GM10248 (cell line): ENCODE data around the gene LPAR5.

Source experiments
- CTCF ChIA-PET: fragments of 300-600 bp; sonication (Branson Sonifier 250); formaldehyde crosslinking; extraction: SDS; loops from one replicate; lab custom pipeline; 2021; ENCODE audit warnings: antibody characterized with exemption; lab: Yijun Ruan, JAX
- POLR2A ChIA-PET: fragments of 350-650 bp; sonication (Branson Sonifier 250); formaldehyde crosslinking; extraction: SDS; loops from one replicate; lab custom pipeline; 2020; ENCODE audit warnings: antibody characterized with exemption; lab: Yijun Ruan, JAX
- DNase-seq: peaks from one replicate; pipeline ENCODE4 v3.0.0; 2012; ENCODE audit errors: extremely low spot score
- CTCF ChIP-seq: IDR thresholded peaks from 2 replicates; pipeline ENCODE4 v1.5.1; 2012; ENCODE audit warnings: mild to moderate bottlenecking, low read depth; ENCODE audit errors: extremely low read depth, missing control alignments, control extremely low read depth

LPAR5 gene

DNA sequence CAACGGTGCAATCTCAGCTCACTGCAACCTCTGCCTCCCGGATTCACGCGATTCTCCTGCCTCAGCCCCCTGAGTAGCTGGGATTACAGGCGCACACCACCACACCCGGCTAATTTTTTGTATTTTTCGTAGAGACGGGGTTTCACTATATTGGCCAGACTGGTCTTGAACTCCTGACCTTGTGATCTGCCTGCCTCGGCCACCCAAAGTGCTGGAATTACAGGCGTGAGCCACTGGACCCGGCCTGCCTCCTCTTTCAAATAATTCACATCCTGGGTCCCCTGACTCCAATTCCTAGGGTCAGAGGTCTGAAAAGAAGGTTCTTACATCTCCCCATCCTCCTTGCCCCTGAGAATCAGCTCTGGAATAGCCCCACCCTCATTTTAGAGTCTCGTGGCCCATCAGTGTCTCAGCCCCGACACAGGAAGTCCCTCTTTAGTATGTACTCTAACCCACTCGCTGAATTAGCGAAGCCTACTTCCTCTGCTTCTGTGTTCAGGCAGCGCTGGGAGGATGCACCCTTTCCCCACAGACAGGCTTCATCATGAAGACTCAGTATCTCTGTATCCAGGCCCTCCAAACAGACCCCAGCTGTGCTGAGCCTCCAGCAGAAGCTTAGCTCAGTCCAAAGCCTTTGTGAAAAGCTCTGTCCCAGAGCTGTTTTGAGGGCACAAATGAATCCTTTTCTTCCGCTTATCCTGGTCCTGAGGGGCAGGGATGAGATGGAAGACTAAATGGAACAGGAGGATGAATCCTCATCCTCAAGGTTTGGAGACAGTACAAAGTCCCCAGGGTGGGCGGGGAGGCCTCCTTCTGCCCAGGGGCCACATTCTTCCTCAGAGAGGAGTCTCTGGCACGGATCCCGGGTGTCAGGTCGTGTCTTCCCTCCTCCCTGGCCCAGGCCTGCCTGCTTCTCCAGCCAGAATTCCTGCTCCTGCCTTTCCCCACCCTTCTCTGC lies 3.5 kb downstream of the LPAR5 start:
- no peak for TF ChIP-seq CTCF
- POLR2A ChIA-PET, result interaction anchor here (1.0 to 2.0 kb wide), 5 partner anchors 8 to 235 kb away, joined by 3 to 5 read pairs (median 3); partner anchors contain the start of gene TPI1
- CTCF ChIA-PET, result interaction anchor here (1.0 to 7.5 kb wide), 6 partner anchors 11 to 204 kb away, joined by 3 to 57 read pairs (median 8); partner anchors contain the start of gene ACRBP
- peak; percentile 71 for DNase-seq

DNA sequence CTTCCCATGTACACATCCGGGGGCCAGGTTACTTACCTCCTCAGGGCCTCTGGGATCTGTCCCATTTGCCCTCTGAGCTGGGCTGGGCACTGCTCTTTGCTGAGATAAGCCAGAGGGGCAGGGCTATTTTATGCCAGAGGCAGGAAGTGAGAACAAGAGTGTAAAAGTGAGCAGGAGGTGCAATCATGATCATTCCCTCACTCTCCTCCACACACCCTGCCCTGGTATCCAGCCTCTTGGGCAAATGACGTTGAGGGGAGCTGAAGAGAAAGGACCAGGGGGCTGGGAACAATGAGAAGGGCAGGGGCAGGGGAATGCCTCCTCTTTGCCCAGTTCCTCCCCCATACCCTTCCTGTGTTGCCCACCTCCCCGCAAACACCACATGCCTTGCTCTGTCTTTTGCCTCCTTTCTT lies 4.2 kb downstream of the LPAR5 start:
- POLR2A ChIA-PET, result interaction anchor here (1.0 to 2.0 kb wide), 4 partner anchors 8 to 236 kb away, joined by 3 to 5 read pairs (median 3); partner anchors contain the start of gene TPI1
- no peak for DNase-seq
- CTCF ChIA-PET, result interaction anchor here (1.7 to 7.5 kb wide), 4 partner anchors 11 to 17 kb away, joined by 7 to 57 read pairs (median 10); partner anchors contain the start of gene ACRBP
- TF ChIP-seq CTCF, result no peak

DNA sequence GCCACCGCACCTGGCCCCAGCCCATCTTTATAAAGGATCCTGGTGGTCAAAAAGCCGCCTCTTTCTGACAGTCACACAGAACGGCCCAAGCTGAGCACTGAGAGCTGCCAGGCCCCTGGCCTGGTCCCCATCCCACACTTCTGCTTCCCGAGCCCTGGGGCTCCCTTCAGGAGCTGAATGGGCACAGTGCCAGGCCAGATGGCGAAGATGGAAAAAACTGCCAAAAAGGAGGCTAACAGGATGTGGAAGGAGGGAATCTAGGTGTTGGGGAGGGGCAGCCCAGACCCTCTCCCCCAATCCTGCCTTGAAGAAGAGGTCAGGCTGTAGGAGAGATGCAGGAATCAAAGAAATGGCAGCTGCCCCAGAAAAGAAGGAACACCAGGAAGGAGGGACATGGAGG lies 5.0 kb downstream of the LPAR5 start:
- TF ChIP-seq CTCF, result no peak
- ChIA-PET CTCF (interaction anchor here (1.3 to 7.5 kb wide), 4 partner anchors 10 to 33 kb away, joined by 3 to 57 read pairs (median 6); no protein-coding TSS in a partner anchor), POLR2A (no interaction called here)
- no peak for DNase-seq

GRCh38 chr12:6627616-6628015 lies 8.1 kb downstream of the LPAR5 start:
- no peak for TF ChIP-seq CTCF
- CTCF ChIA-PET, result interaction anchor here (0.8 to 1.3 kb wide), 4 partner anchors 8 to 245 kb away, joined by 3 to 7 read pairs (median 3); partner anchors contain the start of gene SPSB2
- POLR2A ChIA-PET, result interaction anchor here (0.6 to 0.9 kb wide), 3 partner anchors 8 to 120 kb away, joined by 3 to 4 read pairs (median 3); partner anchors contain the start of gene LPAR5
- DNase-seq, result no peak

- POLR2A ChIA-PET, result interaction anchor here (0.9 kb wide), 1 partner anchor 9 kb away, joined by 3 read pairs; the partner anchor contains the start of gene LPAR5
- TF ChIP-seq CTCF, result no peak
- DNase-seq, result peak; percentile 62
- CTCF ChIA-PET, result interaction anchor here (1.0 to 1.8 kb wide), 3 partner anchors 9 to 246 kb away, joined by 3 to 5 read pairs (median 3); partner anchors contain the start of genes LPAR5, MLF2 and SPSB2
Observed at GRCh38 chr12:6626654-6627283, 9.0 kb downstream of the LPAR5 start.
